HepG2 (cell line): Measurements from ENCODE around the gene PLEKHA3. TPM values are rescaled to one million over a fixed set of nuclear protein-coding genes. Genes with fewer than 3 reads are reported as not detected.

Experiments
- IKZF1 ChIP-seq: fragments of 450-650 bp; IDR thresholded peaks from 2 replicates; pipeline ENCODE4 v1.7.1; 2016
- JARID2 ChIP-seq: sonication (generic); formaldehyde crosslinking; IDR thresholded peaks from 2 replicates; pipeline ENCODE4 v1.8.1; 2023; ENCODE audit warnings: missing genetic modification reagents, inconsistent platforms; ENCODE audit not compliant: insufficient replicate concordance
- MAZ ChIP-seq, 2 experiments: sonication (generic) in 1 of 2; formaldehyde crosslinking in 1 of 2; IDR thresholded peaks; 2 replicates each; pipeline versions ENCODE4 v1.5.0 to v1.6.1; 2012 to 2020; ENCODE audit warnings: low read depth in 2 of 2, mild to moderate bottlenecking in 2 of 2, borderline replicate concordance in 1 of 2, improper control_type of control experiment in 1 of 2, low read length in 1 of 2, missing genetic modification reagents in 1 of 2, moderate library complexity in 1 of 2
- MBD4 ChIP-seq: IDR thresholded peaks from 2 replicates; pipeline ENCODE4 v1.6.1; 2012; ENCODE audit warnings: low read length, inconsistent platforms, borderline replicate concordance
- PHF21A ChIP-seq: sonication (generic); formaldehyde crosslinking; IDR thresholded peaks from 2 replicates; pipeline ENCODE4 v1.5.0; 2020; ENCODE audit warnings: mild to moderate bottlenecking, missing genetic modification reagents
- RBFOX2 ChIP-seq: fragments of 200-400 bp; formaldehyde crosslinking; IDR thresholded peaks from 2 replicates; pipeline ENCODE4 v1.6.1; 2017; ENCODE audit warnings: low read depth, mild to moderate bottlenecking, low read length
- RCOR2 ChIP-seq: IDR thresholded peaks from 2 replicates; pipeline ENCODE4 v1.6.1; 2016; ENCODE audit warnings: missing biosample characterization, missing genetic modification reagents
- TCF7L2 ChIP-seq: IDR thresholded peaks from 2 replicates; pipeline ENCODE4 v1.6.1; 2011; ENCODE audit warnings: mild to moderate bottlenecking, low read depth, low read length, moderate library complexity
- ZBTB3 ChIP-seq: sonication (generic); formaldehyde crosslinking; IDR thresholded peaks from 2 replicates; pipeline ENCODE4 v1.4.0; 2020; ENCODE audit warnings: low read depth, mild to moderate bottlenecking, moderate library complexity, missing genetic modification reagents, borderline replicate concordance
- ZBTB7A ChIP-seq: sonication (generic); formaldehyde crosslinking; IDR thresholded peaks from 2 replicates; pipeline ENCODE4 v1.8.0; 2022; ENCODE audit warnings: mild to moderate bottlenecking, missing genetic modification reagents
- ZNF180 ChIP-seq: sonication (generic); formaldehyde crosslinking; IDR thresholded peaks from 2 replicates; pipeline ENCODE4 v1.4.0; 2020; ENCODE audit warnings: low read depth, missing genetic modification reagents, borderline replicate concordance
- ZNF234 ChIP-seq: sonication (generic); formaldehyde crosslinking; conservative IDR thresholded peaks from 2 replicates; pipeline ENCODE4 v1.5.1; 2020; ENCODE audit warnings: mild to moderate bottlenecking, missing genetic modification reagents
- ZNF264 ChIP-seq: sonication (generic); formaldehyde crosslinking; IDR thresholded peaks from 2 replicates; pipeline ENCODE4 v1.4.0; 2020; ENCODE audit warnings: missing genetic modification reagents
- ZNF768 ChIP-seq: sonication (generic); formaldehyde crosslinking; IDR thresholded peaks from 2 replicates; pipeline ENCODE4 v1.4.0; 2020; ENCODE audit warnings: missing genetic modification reagents
- ZNF781 ChIP-seq: sonication (generic); formaldehyde crosslinking; IDR thresholded peaks from 2 replicates; pipeline ENCODE4 v1.5.1; 2020; ENCODE audit warnings: borderline replicate concordance, mild to moderate bottlenecking, missing genetic modification reagents; ENCODE audit errors: not compliant biosample characterization
- polyA plus RNA-seq, 8 experiments: library from polyadenylated mRNA; depleted of rRNA in 3 of 8; stranded (reverse) in 7 of 8; unstranded in 1 of 8; fragments of >200 nt; fragmentation: Illumina TruSeq in 4 of 8; extraction: Trizol in 4 of 8; gene quantifications; 2 replicates each; pipeline versions ENCODE4 v1.2.1 to v1.2.3, GENCODE V29; 2011 to 2016; ENCODE audit warnings: low read depth in 4 of 8, missing spikeins in 1 of 8, mixed read lengths in 1 of 8; ENCODE audit not compliant: insufficient read depth in 1 of 8
- total RNA-seq, 5 experiments: library from RNA; depleted of rRNA; stranded (reverse); fragments of >200 nt; fragmentation: Illumina TruSeq; extraction: Trizol; gene quantifications; 2 replicates each; pipeline ENCODE4 v1.2.3, GENCODE V29; 2016; ENCODE audit warnings: low read depth in 1 of 5
- TF ChIP-seq, protein P1 (sequence below), 2 experiments: IDR thresholded peaks; 2 replicates each; pipeline ENCODE4 v1.6.1; 2011 to 2012; ENCODE audit warnings: low read length in 2 of 2, borderline replicate concordance in 1 of 2, low read depth in 1 of 2, mild to moderate bottlenecking in 1 of 2, moderate library complexity in 1 of 2
- TF ChIP-seq, protein P2 (sequence below): sonication (generic); formaldehyde crosslinking; IDR thresholded peaks from 2 replicates; pipeline ENCODE4 v1.4.0; 2020; ENCODE audit warnings: mild to moderate bottlenecking, low read depth, missing genetic modification reagents
- TF ChIP-seq, protein P3 (sequence below): sonication (generic); formaldehyde crosslinking; IDR thresholded peaks from 2 replicates; pipeline ENCODE4 v1.5.1; 2020; ENCODE audit warnings: mild to moderate bottlenecking, missing genetic modification reagents, moderate library complexity

Gene PLEKHA3
- total and polyA plus RNA-seq, 2 of the 13 experiments (the other 11 are each of a cell fraction or from before 2014, with no cell fraction given): 11.7 to 23.1 TPM

DNA sequence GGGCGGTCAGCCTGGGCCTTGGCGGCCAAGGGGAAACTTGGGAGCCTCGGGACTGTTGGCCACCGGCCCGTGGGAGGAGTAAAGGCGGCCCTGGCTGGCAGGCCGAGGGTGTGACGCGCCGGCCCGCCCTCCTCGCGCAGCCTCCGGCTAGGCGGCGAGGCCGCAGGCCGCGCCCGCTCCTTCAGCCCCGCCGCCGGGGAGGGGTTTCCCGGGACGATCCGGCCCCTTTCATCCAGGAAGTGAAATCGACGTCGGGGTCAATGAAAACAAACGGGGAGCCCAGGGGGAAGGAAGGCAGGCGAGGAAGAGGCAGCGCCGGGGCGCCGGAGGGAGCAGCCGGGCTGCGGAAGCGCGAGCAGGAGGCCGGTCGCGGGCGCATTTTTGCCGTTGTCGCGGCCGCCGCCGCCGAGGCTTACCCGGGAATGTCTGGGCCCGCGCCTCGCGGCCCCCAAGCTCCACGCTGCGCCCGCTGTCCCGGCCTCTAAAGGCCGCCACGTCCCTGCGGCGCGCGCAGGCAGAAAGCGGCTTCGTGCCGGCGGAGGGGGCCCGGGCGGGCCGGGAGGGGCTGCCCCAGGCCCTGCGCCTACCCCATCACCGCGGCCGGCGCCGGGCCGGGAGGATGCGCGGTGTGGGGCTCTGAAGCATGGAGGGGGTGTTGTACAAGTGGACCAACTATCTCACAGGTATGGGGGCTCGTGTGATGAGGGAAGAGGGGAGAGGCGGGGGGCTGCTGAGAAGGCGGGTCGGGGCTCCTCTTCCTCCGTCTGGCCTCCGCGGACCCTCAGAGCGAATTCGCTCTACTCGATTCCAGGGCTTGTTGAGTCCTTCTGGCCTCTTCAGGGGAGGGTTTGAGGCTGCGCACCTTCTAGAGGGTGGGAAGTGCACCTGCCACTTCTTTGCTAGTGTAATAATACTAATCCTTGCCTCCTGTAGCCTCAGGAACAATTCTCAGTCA, at the start of gene PLEKHA3 (continued):
- TF ChIP-seq TCF7L2 (no peak), ZBTB3 (CRISPR knock-in tag) (no peak), ZNF180 (no peak), ZBTB7A (CRISPR knock-in tag) (no peak), ZNF781 (no peak), ZNF264 (CRISPR knock-in tag) (no peak), ZNF234 (CRISPR knock-in tag) (no peak), ZNF768 (CRISPR knock-in tag) (0 out of 2 replicates have a peak, but pooled peaks have one; percentile 7), IKZF1 (no peak), MBD4 (no peak), RBFOX2 (peak; percentile 86), JARID2 (CRISPR knock-in tag) (no peak), PHF21A (CRISPR knock-in tag) (peak; percentile 90), RCOR2 (CRISPR knock-in tag) (no peak), MAZ (IDR thresholded peaks at IDR 0.05; ENCODE audit: borderline replicate concordance, low read depth, low read length) (0 out of 2 replicates have a peak, but pooled peaks have one; percentile 23), MAZ (CRISPR knock-in tag; IDR thresholded peaks at IDR 0.05; ENCODE audit: low read depth) (peak; percentile 83)
- TF ChIP-seq, protein P1, sequence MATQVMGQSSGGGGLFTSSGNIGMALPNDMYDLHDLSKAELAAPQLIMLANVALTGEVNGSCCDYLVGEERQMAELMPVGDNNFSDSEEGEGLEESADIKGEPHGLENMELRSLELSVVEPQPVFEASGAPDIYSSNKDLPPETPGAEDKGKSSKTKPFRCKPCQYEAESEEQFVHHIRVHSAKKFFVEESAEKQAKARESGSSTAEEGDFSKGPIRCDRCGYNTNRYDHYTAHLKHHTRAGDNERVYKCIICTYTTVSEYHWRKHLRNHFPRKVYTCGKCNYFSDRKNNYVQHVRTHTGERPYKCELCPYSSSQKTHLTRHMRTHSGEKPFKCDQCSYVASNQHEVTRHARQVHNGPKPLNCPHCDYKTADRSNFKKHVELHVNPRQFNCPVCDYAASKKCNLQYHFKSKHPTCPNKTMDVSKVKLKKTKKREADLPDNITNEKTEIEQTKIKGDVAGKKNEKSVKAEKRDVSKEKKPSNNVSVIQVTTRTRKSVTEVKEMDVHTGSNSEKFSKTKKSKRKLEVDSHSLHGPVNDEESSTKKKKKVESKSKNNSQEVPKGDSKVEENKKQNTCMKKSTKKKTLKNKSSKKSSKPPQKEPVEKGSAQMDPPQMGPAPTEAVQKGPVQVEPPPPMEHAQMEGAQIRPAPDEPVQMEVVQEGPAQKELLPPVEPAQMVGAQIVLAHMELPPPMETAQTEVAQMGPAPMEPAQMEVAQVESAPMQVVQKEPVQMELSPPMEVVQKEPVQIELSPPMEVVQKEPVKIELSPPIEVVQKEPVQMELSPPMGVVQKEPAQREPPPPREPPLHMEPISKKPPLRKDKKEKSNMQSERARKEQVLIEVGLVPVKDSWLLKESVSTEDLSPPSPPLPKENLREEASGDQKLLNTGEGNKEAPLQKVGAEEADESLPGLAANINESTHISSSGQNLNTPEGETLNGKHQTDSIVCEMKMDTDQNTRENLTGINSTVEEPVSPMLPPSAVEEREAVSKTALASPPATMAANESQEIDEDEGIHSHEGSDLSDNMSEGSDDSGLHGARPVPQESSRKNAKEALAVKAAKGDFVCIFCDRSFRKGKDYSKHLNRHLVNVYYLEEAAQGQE (IDR thresholded peaks at IDR 0.05; ENCODE audit: borderline replicate concordance in 1 of 2, low read depth in 1 of 2, low read length in 2 of 2): peak in 1 of 2 experiments; percentile 38; a peak in 1 of 4 replicates
- TF ChIP-seq, protein P2, sequence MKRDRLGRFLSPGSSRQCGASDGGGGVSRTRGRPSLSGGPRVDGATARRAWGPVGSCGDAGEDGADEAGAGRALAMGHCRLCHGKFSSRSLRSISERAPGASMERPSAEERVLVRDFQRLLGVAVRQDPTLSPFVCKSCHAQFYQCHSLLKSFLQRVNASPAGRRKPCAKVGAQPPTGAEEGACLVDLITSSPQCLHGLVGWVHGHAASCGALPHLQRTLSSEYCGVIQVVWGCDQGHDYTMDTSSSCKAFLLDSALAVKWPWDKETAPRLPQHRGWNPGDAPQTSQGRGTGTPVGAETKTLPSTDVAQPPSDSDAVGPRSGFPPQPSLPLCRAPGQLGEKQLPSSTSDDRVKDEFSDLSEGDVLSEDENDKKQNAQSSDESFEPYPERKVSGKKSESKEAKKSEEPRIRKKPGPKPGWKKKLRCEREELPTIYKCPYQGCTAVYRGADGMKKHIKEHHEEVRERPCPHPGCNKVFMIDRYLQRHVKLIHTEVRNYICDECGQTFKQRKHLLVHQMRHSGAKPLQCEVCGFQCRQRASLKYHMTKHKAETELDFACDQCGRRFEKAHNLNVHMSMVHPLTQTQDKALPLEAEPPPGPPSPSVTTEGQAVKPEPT (CRISPR knock-in tag): peak; percentile 78; the same call in 1 of the 2 replicates
- TF ChIP-seq, protein P3, sequence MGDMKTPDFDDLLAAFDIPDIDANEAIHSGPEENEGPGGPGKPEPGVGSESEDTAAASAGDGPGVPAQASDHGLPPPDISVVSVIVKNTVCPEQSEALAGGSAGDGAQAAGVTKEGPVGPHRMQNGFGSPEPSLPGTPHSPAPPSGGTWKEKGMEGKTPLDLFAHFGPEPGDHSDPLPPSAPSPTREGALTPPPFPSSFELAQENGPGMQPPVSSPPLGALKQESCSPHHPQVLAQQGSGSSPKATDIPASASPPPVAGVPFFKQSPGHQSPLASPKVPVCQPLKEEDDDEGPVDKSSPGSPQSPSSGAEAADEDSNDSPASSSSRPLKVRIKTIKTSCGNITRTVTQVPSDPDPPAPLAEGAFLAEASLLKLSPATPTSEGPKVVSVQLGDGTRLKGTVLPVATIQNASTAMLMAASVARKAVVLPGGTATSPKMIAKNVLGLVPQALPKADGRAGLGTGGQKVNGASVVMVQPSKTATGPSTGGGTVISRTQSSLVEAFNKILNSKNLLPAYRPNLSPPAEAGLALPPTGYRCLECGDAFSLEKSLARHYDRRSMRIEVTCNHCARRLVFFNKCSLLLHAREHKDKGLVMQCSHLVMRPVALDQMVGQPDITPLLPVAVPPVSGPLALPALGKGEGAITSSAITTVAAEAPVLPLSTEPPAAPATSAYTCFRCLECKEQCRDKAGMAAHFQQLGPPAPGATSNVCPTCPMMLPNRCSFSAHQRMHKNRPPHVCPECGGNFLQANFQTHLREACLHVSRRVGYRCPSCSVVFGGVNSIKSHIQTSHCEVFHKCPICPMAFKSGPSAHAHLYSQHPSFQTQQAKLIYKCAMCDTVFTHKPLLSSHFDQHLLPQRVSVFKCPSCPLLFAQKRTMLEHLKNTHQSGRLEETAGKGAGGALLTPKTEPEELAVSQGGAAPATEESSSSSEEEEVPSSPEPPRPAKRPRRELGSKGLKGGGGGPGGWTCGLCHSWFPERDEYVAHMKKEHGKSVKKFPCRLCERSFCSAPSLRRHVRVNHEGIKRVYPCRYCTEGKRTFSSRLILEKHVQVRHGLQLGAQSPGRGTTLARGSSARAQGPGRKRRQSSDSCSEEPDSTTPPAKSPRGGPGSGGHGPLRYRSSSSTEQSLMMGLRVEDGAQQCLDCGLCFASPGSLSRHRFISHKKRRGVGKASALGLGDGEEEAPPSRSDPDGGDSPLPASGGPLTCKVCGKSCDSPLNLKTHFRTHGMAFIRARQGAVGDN (CRISPR knock-in tag): peak; percentile 95
